ENCODE measurements around the gene PHF13. TPM values are rescaled to one million over a fixed set of nuclear protein-coding genes. Genes with fewer than 3 reads are reported as not detected.
"Not testable (repeated sequence)": the region's sequence is repeated elsewhere in the genome, so short reads cannot be mapped to it uniquely, and the experiment has no call there.

PHF13 gene
- total and polyA plus RNA-seq, 2 experiments from 2014 or later, result 11.6 to 21.3 TPM

DNA sequence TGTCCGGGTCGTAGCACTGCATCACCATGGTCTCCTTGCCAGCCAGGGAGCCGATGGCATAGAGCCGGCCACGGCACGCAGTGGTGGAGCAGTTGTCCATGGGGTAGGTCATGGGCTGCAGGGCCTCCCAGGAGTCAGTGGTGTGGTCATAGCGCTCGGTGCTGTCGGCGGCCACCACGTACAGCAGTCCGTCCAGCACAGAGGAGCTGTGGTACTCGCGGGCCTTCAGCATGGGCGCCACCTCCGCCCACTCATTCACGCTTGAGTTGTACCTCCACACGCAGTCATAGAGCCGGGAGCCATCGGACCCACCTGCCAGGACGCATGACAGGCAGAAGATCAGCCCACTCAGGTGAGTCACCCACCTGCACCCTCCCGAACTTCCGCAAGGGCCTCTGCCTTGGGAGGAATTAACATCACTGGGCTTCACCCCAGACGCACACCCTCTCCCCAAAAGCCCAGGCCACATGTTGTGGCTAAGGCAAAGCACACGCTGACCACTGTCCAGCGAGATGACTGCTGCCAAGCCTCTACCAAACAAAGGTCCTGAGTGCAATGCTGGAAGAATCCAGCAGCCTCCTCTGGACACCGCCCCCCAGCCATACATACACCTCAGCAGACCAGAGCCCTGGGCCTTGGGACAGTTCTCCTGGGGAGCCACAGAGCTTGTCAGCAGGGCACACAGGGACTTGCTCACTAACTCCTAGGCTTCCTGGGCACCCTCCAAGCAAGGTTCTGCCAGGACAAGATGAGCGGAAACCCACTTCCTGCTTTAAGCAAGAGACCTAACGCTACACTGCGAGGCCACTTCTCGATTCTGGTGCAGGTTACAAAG, 14.2 kb upstream of the PHF13 start:
- Histone ChIP-seq H3K79me2 (ENCODE audit: insufficient read depth) (peaks cover 78% of the 10 kb centered on the region), H3K4me1 (ENCODE audit: insufficient read depth) (peaks cover 17% of the 10 kb centered on the region), H3K4me3 (peak overlapping the region; percentile 87), H3K27me3 (replicated peaks; ENCODE audit: insufficient read depth) (no peaks in the 10 kb centered on the region), H4K20me1 (ENCODE audit: insufficient read depth) (no peaks in the 10 kb centered on the region; the same call in 1 of the 2 replicates), H2AFZ (no peak overlapping the region), H3F3A (ENCODE audit: insufficient read depth) (peaks cover 21% of the 10 kb centered on the region), H3K27ac (peak overlapping the region; percentile 99), H3K36me3 (ENCODE audit: low read depth) (peaks cover 22% of the 10 kb centered on the region), H3K9me2 (ENCODE audit: insufficient read depth) (no peaks in the 10 kb centered on the region), H3K9me3 (ENCODE audit: low read depth) (no peaks in the 10 kb centered on the region), H3K9ac (peak overlapping the region; percentile 97), H3K4me2 (ENCODE audit: unreplicated experiment) (peak overlapping the region; percentile 86)
- DNase-seq, result peak; percentile 48
- TF ChIP-seq EZH2 (IDR thresholded peaks at IDR 0.05; ENCODE audit: insufficient read depth, poor library complexity, severe bottlenecking), result no peak
- TF ChIP-seq EZH2phosphoT487 (IDR thresholded peaks at IDR 0.05; ENCODE audit: insufficient read depth, low read depth), result no peak
- in situ Hi-C loops (cut with MboI), result no loop called here
- WGBS, 2 experiments (ENCODE audit: low coverage in 1 of 2, low lambda C conversion rate in 2 of 2, missing lambda C conversion rate in 2 of 2), result 75 to 79% methylated on average over 29 to 31 of the region's 31 CpGs

DNA sequence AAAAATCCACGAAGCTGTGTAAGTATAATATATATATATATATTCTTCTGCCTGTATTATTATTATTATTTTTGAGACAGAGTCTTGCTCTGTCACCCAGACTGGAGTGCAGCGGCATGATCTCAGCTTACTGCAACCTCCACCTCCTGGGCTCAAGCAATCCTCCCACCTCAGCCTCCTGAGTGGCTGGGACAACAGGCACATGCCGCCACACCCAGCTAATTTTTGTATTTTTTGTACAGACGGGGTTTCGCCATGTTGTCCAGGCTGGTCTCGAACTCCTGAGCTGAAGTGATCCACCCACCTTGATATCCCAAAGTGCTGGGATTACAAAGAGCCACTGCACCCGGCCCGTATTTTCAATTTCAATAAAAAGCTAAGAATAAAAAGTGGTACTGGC, 13.5 kb upstream of the PHF13 start:
- WGBS, 2 experiments (ENCODE audit: low coverage in 1 of 2, low lambda C conversion rate in 2 of 2, missing lambda C conversion rate in 2 of 2), result 36 to 46% methylated on average over 8 of the region's 8 CpGs
- H3K9me2 ChIP-seq (ENCODE audit: insufficient read depth); H4K20me1 ChIP-seq (ENCODE audit: insufficient read depth); H3K9me3 ChIP-seq (ENCODE audit: low read depth); H3K27me3 ChIP-seq (replicated peaks; ENCODE audit: insufficient read depth); in situ Hi-C loops (cut with MboI); DNase-seq; H2AFZ ChIP-seq: not testable (repeated sequence)
- peak overlapping the region; percentile 87 for H3K4me3 ChIP-seq
- peaks cover 24% of the 10 kb centered on the region for H3K4me1 ChIP-seq (ENCODE audit: insufficient read depth)
- H3F3A ChIP-seq (ENCODE audit: insufficient read depth), result peaks cover 28% of the 10 kb centered on the region
- peaks cover 72% of the 10 kb centered on the region for H3K79me2 ChIP-seq (ENCODE audit: insufficient read depth)
- peaks cover 16% of the 10 kb centered on the region for H3K36me3 ChIP-seq (ENCODE audit: low read depth)
- H3K4me2 ChIP-seq (ENCODE audit: unreplicated experiment), result peak overlapping the region; percentile 86
- H3K9ac ChIP-seq, result peak overlapping the region; percentile 97
- peak overlapping the region; percentile 99 for H3K27ac ChIP-seq

DNA sequence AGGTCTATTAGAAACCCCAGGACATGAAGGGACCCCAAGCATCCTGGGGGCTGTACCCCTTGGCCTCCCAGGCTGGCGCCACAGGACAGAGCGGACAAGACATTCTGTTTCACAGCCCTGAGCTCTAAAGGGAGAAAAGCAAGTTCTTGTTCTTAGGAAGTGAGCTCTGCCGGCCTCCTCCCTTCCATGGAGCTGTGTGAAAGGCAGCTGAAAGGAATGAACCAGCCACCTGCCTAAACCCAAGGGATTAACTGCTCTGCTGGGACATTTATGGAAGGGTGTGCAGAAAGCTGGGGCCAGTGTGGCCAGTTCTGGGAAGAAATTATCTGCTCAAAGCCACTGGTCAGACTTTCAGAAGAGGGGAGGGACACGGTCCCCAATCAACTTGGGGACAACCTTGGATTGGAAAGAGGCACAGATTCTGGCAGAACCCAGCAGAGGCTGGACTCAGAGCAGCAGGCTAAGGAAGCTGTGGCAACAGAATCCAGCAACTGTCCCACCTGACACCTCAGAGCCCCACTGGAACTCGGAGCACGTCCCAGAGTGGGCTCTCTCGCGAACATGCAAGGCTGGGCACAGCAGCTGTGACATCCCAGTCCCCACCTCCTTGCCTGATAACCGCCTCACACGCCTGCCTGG, 13.0 kb upstream of the PHF13 start:
- Histone ChIP-seq H3K4me1 (ENCODE audit: insufficient read depth) (peaks cover 25% of the 10 kb centered on the region), H3K27ac (peak overlapping the region; percentile 99), H2AFZ (no peak overlapping the region), H3F3A (ENCODE audit: insufficient read depth) (peaks cover 33% of the 10 kb centered on the region), H3K9me3 (ENCODE audit: low read depth) (no peaks in the 10 kb centered on the region), H3K79me2 (ENCODE audit: insufficient read depth) (peaks cover 70% of the 10 kb centered on the region), H3K36me3 (ENCODE audit: low read depth) (peaks cover 15% of the 10 kb centered on the region), H3K27me3 (replicated peaks; ENCODE audit: insufficient read depth) (no peaks in the 10 kb centered on the region), H3K9ac (peak overlapping the region; percentile 97), H4K20me1 (ENCODE audit: insufficient read depth) (no peaks in the 10 kb centered on the region; the same call in 1 of the 2 replicates), H3K4me2 (ENCODE audit: unreplicated experiment) (peak overlapping the region; percentile 86), H3K4me3 (peak overlapping the region; percentile 87), H3K9me2 (ENCODE audit: insufficient read depth) (no peaks in the 10 kb centered on the region)
- WGBS, 2 experiments (ENCODE audit: low coverage in 1 of 2, low lambda C conversion rate in 2 of 2, missing lambda C conversion rate in 2 of 2), result 12 to 13% methylated on average over 10 of the region's 10 CpGs
- in situ Hi-C loops (cut with MboI), result no loop called here
- peak; percentile 58 for DNase-seq
- no peak for TF ChIP-seq EZH2phosphoT487 (IDR thresholded peaks at IDR 0.05; ENCODE audit: insufficient read depth, low read depth)
- TF ChIP-seq EZH2 (IDR thresholded peaks at IDR 0.05; ENCODE audit: insufficient read depth, poor library complexity, severe bottlenecking), result no peak

DNA sequence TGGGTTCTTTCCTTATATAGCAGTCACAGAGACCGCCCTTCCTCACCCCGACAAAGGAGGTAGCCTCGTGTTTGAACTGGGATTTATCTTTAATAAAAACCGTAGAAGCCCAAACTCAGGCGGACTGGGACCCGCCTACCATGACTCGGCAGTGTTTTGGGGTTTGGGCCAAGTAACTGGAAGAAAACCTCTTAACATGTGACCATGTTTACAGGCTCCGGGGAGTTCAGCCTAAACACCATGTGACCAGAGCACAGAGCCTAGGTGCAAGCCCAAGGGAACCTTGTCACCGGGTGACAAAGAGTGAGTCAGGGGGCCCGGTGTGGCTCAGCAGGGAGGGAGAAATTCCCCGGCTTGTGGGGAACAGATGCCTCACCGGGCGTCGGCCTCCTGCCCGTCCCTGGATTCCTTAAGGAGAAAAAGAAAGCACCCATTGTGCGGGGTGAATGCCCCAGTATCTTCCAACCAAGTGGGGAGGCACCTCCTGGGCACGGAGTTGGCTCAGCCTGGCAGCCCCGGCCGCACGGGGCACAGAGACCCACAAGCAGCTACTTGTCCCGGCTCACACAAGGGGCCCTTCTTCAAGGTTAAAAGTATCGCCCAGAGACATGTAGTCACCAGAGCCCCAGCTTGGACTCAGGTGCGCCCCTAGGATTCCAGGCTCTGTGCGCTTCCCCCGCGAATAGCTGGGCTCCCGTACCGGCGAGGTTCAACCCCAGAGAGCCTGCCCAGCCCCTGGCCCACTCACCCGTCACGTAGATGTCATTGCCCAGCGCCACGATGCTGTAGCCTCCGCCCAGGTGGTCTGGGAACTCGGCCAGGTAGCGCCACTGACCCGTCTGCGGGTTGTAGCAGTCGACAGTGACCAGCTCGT, 12.2 kb upstream of the PHF13 start:
- H4K20me1 ChIP-seq (ENCODE audit: insufficient read depth), result no peaks in the 10 kb centered on the region; the same call in 1 of the 2 replicates
- 0 to 1% methylated on average over 36 to 40 of the region's 40 CpGs for WGBS, 2 experiments (ENCODE audit: low coverage in 1 of 2, low lambda C conversion rate in 2 of 2, missing lambda C conversion rate in 2 of 2)
- peaks cover 68% of the 10 kb centered on the region for H3K79me2 ChIP-seq (ENCODE audit: insufficient read depth)
- H3K36me3 ChIP-seq (ENCODE audit: low read depth), result peaks cover 10% of the 10 kb centered on the region
- TF ChIP-seq EZH2 (IDR thresholded peaks at IDR 0.05; ENCODE audit: insufficient read depth, poor library complexity, severe bottlenecking) (no peak), EZH2phosphoT487 (IDR thresholded peaks at IDR 0.05; ENCODE audit: insufficient read depth, low read depth) (no peak)
- H3K27me3 ChIP-seq (replicated peaks; ENCODE audit: insufficient read depth), result no peaks in the 10 kb centered on the region
- peaks cover 25% of the 10 kb centered on the region for H3K4me1 ChIP-seq (ENCODE audit: insufficient read depth)
- H3K9me2 ChIP-seq (ENCODE audit: insufficient read depth), result no peaks in the 10 kb centered on the region
- peak overlapping the region; percentile 99 for H3K27ac ChIP-seq
- peak overlapping the region; percentile 87 for H3K4me3 ChIP-seq
- H3K9ac ChIP-seq, result peak overlapping the region; percentile 97
- 0 out of 2 replicates have a peak overlapping the region, but pooled peaks have one; percentile 13 for H2AFZ ChIP-seq
- DNase-seq, result peak; percentile 99
- peaks cover 35% of the 10 kb centered on the region for H3F3A ChIP-seq (ENCODE audit: insufficient read depth)
- in situ Hi-C loops (cut with MboI), result no loop called here
- peak overlapping the region; percentile 86 for H3K4me2 ChIP-seq (ENCODE audit: unreplicated experiment)
- H3K9me3 ChIP-seq (ENCODE audit: low read depth), result no peaks in the 10 kb centered on the region
